SU-DHL-6 (cell line): Measurements from ENCODE around the gene ANXA10.

ENCODE experiments used
- EZH2phosphoT487 ChIP-seq: fragments of 200-600 bp; sonication (generic), shearing (Covaris generic); conservative IDR thresholded peaks from 2 replicates; pipeline ENCODE4 v1.6.1; 2018; ENCODE audit warnings: mild to moderate bottlenecking, antibody characterized with exemption, low read length, moderate library complexity, mixed read lengths
- TF ChIP-seq, protein P1 (sequence below): fragments of 200-600 bp; sonication (generic); IDR thresholded peaks from one replicate; pipeline ENCODE4 v1.5.1; 2017; ENCODE audit warnings: antibody characterized with exemption, mild to moderate bottlenecking, low read length, moderate library complexity; ENCODE audit not compliant: insufficient read depth, poor library complexity, severe bottlenecking

DNA sequence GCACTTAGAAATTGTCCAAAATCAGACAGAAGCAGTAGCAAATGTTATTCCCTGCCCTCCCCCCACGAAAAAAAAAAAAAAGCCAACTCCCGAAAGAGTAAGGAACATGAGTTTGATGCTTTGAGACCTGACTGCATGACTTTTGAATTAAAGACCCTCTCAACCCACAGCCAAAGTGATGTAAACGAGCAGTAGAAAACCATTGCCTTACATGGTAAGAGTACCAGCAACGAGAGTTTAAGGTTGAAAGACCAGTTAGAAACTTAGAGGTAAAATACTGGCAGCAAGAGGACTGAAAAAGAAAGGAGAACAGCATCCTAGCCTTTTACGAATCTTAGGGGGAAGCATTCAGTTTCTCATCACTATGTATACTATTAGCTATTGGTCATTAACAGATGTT, 10.0 kb upstream of the ANXA10 start:
- TF ChIP-seq, protein P1, sequence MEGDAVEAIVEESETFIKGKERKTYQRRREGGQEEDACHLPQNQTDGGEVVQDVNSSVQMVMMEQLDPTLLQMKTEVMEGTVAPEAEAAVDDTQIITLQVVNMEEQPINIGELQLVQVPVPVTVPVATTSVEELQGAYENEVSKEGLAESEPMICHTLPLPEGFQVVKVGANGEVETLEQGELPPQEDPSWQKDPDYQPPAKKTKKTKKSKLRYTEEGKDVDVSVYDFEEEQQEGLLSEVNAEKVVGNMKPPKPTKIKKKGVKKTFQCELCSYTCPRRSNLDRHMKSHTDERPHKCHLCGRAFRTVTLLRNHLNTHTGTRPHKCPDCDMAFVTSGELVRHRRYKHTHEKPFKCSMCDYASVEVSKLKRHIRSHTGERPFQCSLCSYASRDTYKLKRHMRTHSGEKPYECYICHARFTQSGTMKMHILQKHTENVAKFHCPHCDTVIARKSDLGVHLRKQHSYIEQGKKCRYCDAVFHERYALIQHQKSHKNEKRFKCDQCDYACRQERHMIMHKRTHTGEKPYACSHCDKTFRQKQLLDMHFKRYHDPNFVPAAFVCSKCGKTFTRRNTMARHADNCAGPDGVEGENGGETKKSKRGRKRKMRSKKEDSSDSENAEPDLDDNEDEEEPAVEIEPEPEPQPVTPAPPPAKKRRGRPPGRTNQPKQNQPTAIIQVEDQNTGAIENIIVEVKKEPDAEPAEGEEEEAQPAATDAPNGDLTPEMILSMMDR: no peak
- TF ChIP-seq EZH2phosphoT487: no peak
